ENCODE measurements around the gene FOXB1. TPM values are rescaled to one million over a fixed set of nuclear protein-coding genes. Genes with fewer than 3 reads are reported as not detected.

The FOXB1 gene
- total RNA-seq, 1 experiment from 2014 or later: 10.8 TPM

GRCh38 chr15:60006873-60007272 is 2.8 kb downstream of the FOXB1 start:
- DNase-seq (ENCODE audit: low spot score) (no peak), ATAC-seq (no peak)
- H3K27ac Mint-ChIP-seq: peak overlapping the region; percentile 97
- H3K36me3 Mint-ChIP-seq: peaks cover 4% of the 10 kb centered on the region
- peak overlapping the region; percentile 87 for H3K4me3 Mint-ChIP-seq
- CTCF ChIA-PET: interaction anchor here (0.6 to 4.8 kb wide), 9 partner anchors 13 to 393 kb away, joined by 3 to 119 read pairs (median 5); no protein-coding TSS in a partner anchor
- POLR2A ChIA-PET: interaction anchor here (0.7 to 1.6 kb wide), 5 partner anchors 10 to 314 kb away, joined by 3 to 8 read pairs (median 5); no protein-coding TSS in a partner anchor
- peaks cover 67% of the 10 kb centered on the region for H3K4me1 Mint-ChIP-seq
- TF ChIP-seq ZNF232 (CRISPR knock-in tag; IDR thresholded peaks at IDR 0.05): no peak
- no peak for TF ChIP-seq ZSCAN18 (CRISPR knock-in tag; IDR thresholded peaks at IDR 0.05)
- no peak for TF ChIP-seq ZNF423 (CRISPR knock-in tag; IDR thresholded peaks at IDR 0.05)
- no peak for TF ChIP-seq TEAD4 (CRISPR knock-in tag; IDR thresholded peaks at IDR 0.05)
- no peak for TF ChIP-seq USF1 (CRISPR knock-in tag; IDR thresholded peaks at IDR 0.05)
- H3K9me3 Mint-ChIP-seq: no peaks in the 10 kb centered on the region
- H3K27me3 Mint-ChIP-seq (ENCODE audit: low read depth): peaks cover 26% of the 10 kb centered on the region

GRCh38 chr15:60009124-60009960 is 5.2 kb downstream of the FOXB1 start:
- ATAC-seq: no peak

More at GRCh38 chr15:60009124-60009960, 5.2 kb downstream of the FOXB1 start:
- Mint-ChIP-seq H3K4me1 (peaks cover 80% of the 10 kb centered on the region), H3K27me3 (ENCODE audit: low read depth) (peaks cover 15% of the 10 kb centered on the region), H3K4me3 (peak overlapping the region; percentile 66), H3K9me3 (no peaks in the 10 kb centered on the region), H3K27ac (peak overlapping the region; percentile 96), H3K36me3 (peaks cover 4% of the 10 kb centered on the region)
- TF ChIP-seq SOX15 (CRISPR knock-in tag; IDR thresholded peaks at IDR 0.05) (no peak), EMX1 (CRISPR knock-in tag; IDR thresholded peaks at IDR 0.05) (no peak), ATF3 (CRISPR knock-in tag; conservative IDR thresholded peaks at IDR 0.05) (no peak), PRRX2 (CRISPR knock-in tag; IDR thresholded peaks at IDR 0.05) (no peak), ZBTB21 (CRISPR knock-in tag; IDR thresholded peaks at IDR 0.05; ENCODE audit: borderline replicate concordance) (no peak), NR3C1 (CRISPR knock-in tag; conservative IDR thresholded peaks at IDR 0.05; ENCODE audit: low read depth) (no peak), PREB (CRISPR knock-in tag; IDR thresholded peaks at IDR 0.05; ENCODE audit: borderline replicate concordance) (no peak), CTCF (IDR thresholded peaks at IDR 0.05) (no peak), CDX4 (CRISPR knock-in tag; IDR thresholded peaks at IDR 0.05; ENCODE audit: borderline replicate concordance) (no peak), JAZF1 (CRISPR knock-in tag; IDR thresholded peaks at IDR 0.05) (no peak), ESRRA (CRISPR knock-in tag; IDR thresholded peaks at IDR 0.05; ENCODE audit: borderline replicate concordance) (no peak), CBFB (CRISPR knock-in tag; IDR thresholded peaks at IDR 0.05; ENCODE audit: low read depth) (no peak), IRF1 (CRISPR knock-in tag; IDR thresholded peaks at IDR 0.05) (no peak), E2F5 (CRISPR knock-in tag; IDR thresholded peaks at IDR 0.05) (no peak), USF2 (CRISPR knock-in tag; IDR thresholded peaks at IDR 0.05) (no peak), SMAD3 (CRISPR knock-in tag; IDR thresholded peaks at IDR 0.05; ENCODE audit: borderline replicate concordance) (no peak)
- CTCF ChIA-PET: interaction anchor here (1.0 to 2.1 kb wide), 6 partner anchors 12 to 317 kb away, joined by 3 to 11 read pairs (median 8); no protein-coding TSS in a partner anchor
- POLR2A ChIA-PET: interaction anchor here (0.5 to 0.7 kb wide), 2 partner anchors 16 to 149 kb away, joined by 4 read pairs; no protein-coding TSS in a partner anchor
- DNase-seq (ENCODE audit: low spot score): no peak
